Hepatocyte (in vitro differentiated cells): Measurements from ENCODE around the gene BRIP1. TPM values are rescaled to one million over a fixed set of nuclear protein-coding genes. Genes with fewer than 3 reads are reported as not detected.

ENCODE experiments used
- DNase-seq: peaks from one replicate; pipeline ENCODE4 v3.0.0-alpha.2; 2016; ENCODE audit warnings: low spot score
- H2AFZ ChIP-seq: fragments of 200-600 bp; sonication (generic); 2 replicates; pipeline ENCODE4 v1.6.0; 2016; ENCODE audit warnings: antibody characterized with exemption, mild to moderate bottlenecking
- H3K27ac ChIP-seq: fragments of 200-600 bp; sonication (generic); 2 replicates; pipeline ENCODE4 v1.5.1; 2016; ENCODE audit warnings: mild to moderate bottlenecking
- H3K27me3 ChIP-seq: fragments of 200-600 bp; sonication (generic); 2 replicates; pipeline ENCODE4 v1.6.1; 2016
- H3K36me3 ChIP-seq: fragments of 200-600 bp; sonication (generic); replicated peaks from 2 replicates; pipeline ENCODE4 v1.5.1; 2016; ENCODE audit warnings: low read depth; ENCODE audit not compliant: insufficient read depth
- H3K4me1 ChIP-seq: fragments of 200-600 bp; sonication (generic); 2 replicates; pipeline ENCODE4 v1.5.1; 2016; ENCODE audit warnings: mild to moderate bottlenecking, moderate library complexity; ENCODE audit not compliant: insufficient read depth
- H3K4me2 ChIP-seq: fragments of 200-600 bp; sonication (generic); 2 replicates; pipeline ENCODE4 v1.6.0; 2016
- H3K4me3 ChIP-seq: fragments of 200-600 bp; sonication (generic); 2 replicates; pipeline ENCODE4 v1.5.1; 2016; ENCODE audit warnings: mild to moderate bottlenecking
- H3K79me2 ChIP-seq: fragments of 200-600 bp; sonication (generic); 2 replicates; pipeline ENCODE4 v1.6.0; 2017; ENCODE audit warnings: mild to moderate bottlenecking
- H3K9me2 ChIP-seq: fragments of 200-600 bp; sonication (generic); replicated peaks from 2 replicates; pipeline ENCODE4 v1.6.0; 2017; ENCODE audit warnings: mild to moderate bottlenecking; ENCODE audit not compliant: insufficient read depth
- H3K9me3 ChIP-seq: fragments of 200-600 bp; sonication (generic); 2 replicates; pipeline ENCODE4 v1.5.1; 2016; ENCODE audit warnings: low read depth, mild to moderate bottlenecking
- H4K20me1 ChIP-seq: fragments of 200-600 bp; sonication (generic); 2 replicates; pipeline ENCODE4 v1.6.0; 2016; ENCODE audit warnings: mild to moderate bottlenecking; ENCODE audit not compliant: insufficient read depth, poor library complexity, severe bottlenecking
- CTCF ChIP-seq: fragments of 200-600 bp; sonication (generic); IDR thresholded peaks from 2 replicates; pipeline ENCODE4 v1.5.1; 2016; ENCODE audit warnings: antibody characterized with exemption, mild to moderate bottlenecking; ENCODE audit not compliant: poor library complexity
- EZH2 ChIP-seq: fragments of 200-600 bp; sonication (generic); IDR thresholded peaks from 2 replicates; pipeline ENCODE4 v1.6.1; 2016; ENCODE audit warnings: antibody characterized with exemption, mild to moderate bottlenecking, borderline replicate concordance
- EZH2phosphoT487 ChIP-seq: fragments of 200-600 bp; sonication (generic); IDR thresholded peaks from one replicate; pipeline ENCODE4 v1.6.1; 2018; ENCODE audit warnings: antibody characterized with exemption, mild to moderate bottlenecking, low read depth, moderate library complexity; ENCODE audit not compliant: unreplicated experiment, severe bottlenecking
- WGBS: methylation state at CpG from one replicate; pipeline ENCODE4 v1.1.6; 2016; ENCODE audit warnings: low lambda C conversion rate; ENCODE audit errors: missing lambda C conversion rate; 5-methylcytosine and 5-hydroxymethylcytosine counted together
- polyA plus RNA-seq: library from polyadenylated mRNA; unstranded; fragments of >200 nt; fragmentation: Nextera tagmentation; extraction: Ambion mirVana; gene quantifications from 2 replicates; pipeline ENCODE4 v1.2.1, GENCODE V29; 2016
- total RNA-seq: library from RNA; depleted of rRNA; stranded (reverse); fragments of >200 nt; gene quantifications from 2 replicates; pipeline ENCODE4 v1.2.3, GENCODE V29; 2014

The BRIP1 gene
- total and polyA plus RNA-seq, 2 experiments from 2014 or later = 0.50 to 4.0 TPM

- Histone ChIP-seq H3K79me2 (no peaks in the 10 kb centered on the region), H3K4me1 (no peaks in the 10 kb centered on the region), H3K36me3 (no peaks in the 10 kb centered on the region), H3K4me2 (no peak overlapping the region), H3K27ac (no peak overlapping the region), H3K27me3 (no peaks in the 10 kb centered on the region), H4K20me1 (no peaks in the 10 kb centered on the region), H3K9me3 (no peaks in the 10 kb centered on the region), H3K4me3 (no peak overlapping the region), H3K9me2 (no peaks in the 10 kb centered on the region), H2AFZ (no peak overlapping the region)
- TF ChIP-seq CTCF = no peak
- no peak for TF ChIP-seq EZH2
- TF ChIP-seq EZH2phosphoT487 = no peak
- DNase-seq = no peak
- WGBS = 72% methylated on average over 1 of the region's 1 CpG
Observed at GRCh38 chr17:61656721-61657217, 206.6 kb downstream of the BRIP1 start.

GRCh38 chr17:61650749-61651148, 212.6 kb downstream of the BRIP1 start:
- no peaks in the 10 kb centered on the region for H3K4me1 ChIP-seq
- no peaks in the 10 kb centered on the region for H3K9me2 ChIP-seq
- 100% methylated on average over 2 of the region's 2 CpGs for whole genome bisulfite sequencing
- H3K9me3 ChIP-seq = no peaks in the 10 kb centered on the region
- no peaks in the 10 kb centered on the region for H3K79me2 ChIP-seq
- H4K20me1 ChIP-seq = no peaks in the 10 kb centered on the region
- DNase-seq = no peak
- TF ChIP-seq EZH2phosphoT487 (no peak), CTCF (no peak), EZH2 (no peak)
- no peaks in the 10 kb centered on the region for H3K27me3 ChIP-seq
- no peak overlapping the region for H2AFZ ChIP-seq
- no peak overlapping the region for H3K27ac ChIP-seq
- no peak overlapping the region for H3K4me3 ChIP-seq
- H3K36me3 ChIP-seq = no peaks in the 10 kb centered on the region
- H3K4me2 ChIP-seq = no peak overlapping the region

GRCh38 chr17:61648587-61648986, 214.7 kb downstream of the BRIP1 start:
- no peak for DNase-seq
- no peaks in the 10 kb centered on the region for H3K36me3 ChIP-seq
- 90% methylated on average over 1 of the region's 1 CpG for WGBS

More at GRCh38 chr17:61648587-61648986, 214.7 kb downstream of the BRIP1 start:
- H3K4me3 ChIP-seq = no peak overlapping the region
- H3K4me1 ChIP-seq = no peaks in the 10 kb centered on the region
- TF ChIP-seq EZH2phosphoT487 = no peak
- no peak for TF ChIP-seq CTCF
- no peak for TF ChIP-seq EZH2
- no peak overlapping the region for H3K27ac ChIP-seq
- no peaks in the 10 kb centered on the region for H3K9me3 ChIP-seq
- peaks cover 3% of the 10 kb centered on the region for H3K27me3 ChIP-seq
- no peak overlapping the region for H2AFZ ChIP-seq
- no peaks in the 10 kb centered on the region for H3K9me2 ChIP-seq
- no peaks in the 10 kb centered on the region for H4K20me1 ChIP-seq
- no peak overlapping the region for H3K4me2 ChIP-seq
- no peaks in the 10 kb centered on the region for H3K79me2 ChIP-seq
